ENCODE measurements around the gene ITPK1. TPM values are rescaled to one million over a fixed set of nuclear protein-coding genes. Genes with fewer than 3 reads are reported as not detected.

Gene ITPK1
- total RNA-seq, 4 donors from 2014 or later, result 132 to 172 (median 157) TPM

- Histone ChIP-seq H3K36me3 (peaks cover 0 to 79% (median 0%) of the 10 kb centered on the region in 3 donors), H3K27me3 (no peaks in the 10 kb centered on the region), H3K4me3 (no peak overlapping the region), H3K27ac (no peak overlapping the region), H3K4me1 (peaks cover 0 to 7% (median 0%) of the 10 kb centered on the region in 4 donors), H3K9me3 (no peaks in the 10 kb centered on the region)
- no peak for TF ChIP-seq POLR2A (IDR thresholded peaks at IDR 0.05)
- DNase-seq, result no peak
Observed at GRCh38 chr14:92948647-92949046, 167.1 kb downstream of the ITPK1 start.

GRCh38 chr14:92946847-92947545 lies 168.7 kb downstream of the ITPK1 start:
- H3K36me3 ChIP-seq, result peaks cover 0 to 89% (median 0%) of the 10 kb centered on the region in 3 donors
- no peaks in the 10 kb centered on the region for H3K27me3 ChIP-seq
- H3K4me3 ChIP-seq, result no peak overlapping the region
- peak overlapping the region in 1 of 4 donors; percentile 45 for H3K27ac ChIP-seq
- H3K4me1 ChIP-seq, result peaks cover 0 to 7% (median 0%) of the 10 kb centered on the region in 4 donors
- H3K9me3 ChIP-seq, result no peaks in the 10 kb centered on the region
- DNase-seq, result no peak
- no peak for TF ChIP-seq POLR2A (IDR thresholded peaks at IDR 0.05)
- TF ChIP-seq CTCF (IDR thresholded peaks at IDR 0.05), result no peak

- H3K4me1 ChIP-seq, result peaks cover 0 to 7% (median 0%) of the 10 kb centered on the region in 4 donors
- DNase-seq, result peak in 2 of 3 donors; percentile 88 to 89
- H3K27me3 ChIP-seq, result no peaks in the 10 kb centered on the region
- TF ChIP-seq CTCF (IDR thresholded peaks at IDR 0.05) (no peak), POLR2A (IDR thresholded peaks at IDR 0.05) (no peak)
- no peaks in the 10 kb centered on the region for H3K9me3 ChIP-seq
- H3K27ac ChIP-seq, result peak overlapping the region in 1 of 4 donors; percentile 45
- no peak overlapping the region for H3K4me3 ChIP-seq
- H3K36me3 ChIP-seq, result peaks cover 0 to 92% (median 0%) of the 10 kb centered on the region in 3 donors
Observed at GRCh38 chr14:92945959-92946846, 169.5 kb downstream of the ITPK1 start.

- TF ChIP-seq POLR2A (IDR thresholded peaks at IDR 0.05) (no peak), CTCF (IDR thresholded peaks at IDR 0.05) (no peak)
- DNase-seq, result no peak
- Histone ChIP-seq H3K27ac (no peak overlapping the region), H3K4me3 (no peak overlapping the region), H3K4me1 (peaks cover 0 to 7% (median 0%) of the 10 kb centered on the region in 4 donors), H3K36me3 (peaks cover 0 to 88% (median 0%) of the 10 kb centered on the region in 3 donors), H3K9me3 (no peaks in the 10 kb centered on the region), H3K27me3 (no peaks in the 10 kb centered on the region)
Observed at GRCh38 chr14:92945544-92945943, 170.2 kb downstream of the ITPK1 start.

GRCh38 chr14:92944976-92945375 lies 170.7 kb downstream of the ITPK1 start:
- TF ChIP-seq CTCF (IDR thresholded peaks at IDR 0.05) (no peak), POLR2A (IDR thresholded peaks at IDR 0.05) (no peak)
- Histone ChIP-seq H3K36me3 (peaks cover 0 to 83% (median 0%) of the 10 kb centered on the region in 3 donors), H3K27me3 (no peaks in the 10 kb centered on the region), H3K4me3 (no peak overlapping the region), H3K9me3 (no peaks in the 10 kb centered on the region), H3K4me1 (peaks cover 0 to 7% (median 0%) of the 10 kb centered on the region in 4 donors), H3K27ac (no peak overlapping the region)
- no peak for DNase-seq
